A549 (cell line): ENCODE data around the gene MYO9A. TPM values are rescaled to one million over a fixed set of nuclear protein-coding genes. Genes with fewer than 3 reads are reported as not detected.

Experiments
- ATAC-seq, 2 experiments: fragments of 200-7000 bp in 1 of 2; fragments of >200 bp in 1 of 2; cut with Nextera tagmentation in 1 of 2; cut with Tn5 transposase in 1 of 2; 3 replicates each; pipeline versions ENCODE4 v1.8.0 to v1.9.1; 2018 to 2020; ENCODE audit warnings: mild to moderate bottlenecking in 1 of 2, moderate library complexity in 1 of 2
- CTCF ChIA-PET: fragments of 300-600 bp; sonication (Branson Sonifier 250); formaldehyde crosslinking; extraction: SDS; loops from one replicate; lab custom pipeline; 2021; ENCODE audit warnings: antibody characterized with exemption, inconsistent platforms; lab: Yijun Ruan, JAX
- POLR2A ChIA-PET: fragments of 350-600 bp; formaldehyde crosslinking; extraction: SDS; loops from one replicate; lab custom pipeline; 2021; ENCODE audit warnings: antibody characterized with exemption, inconsistent platforms; lab: Yijun Ruan, JAX
- DNase-seq, 2 experiments: peaks; one replicate each; pipeline versions ENCODE4 v3.0.0 to v3.0.0-alpha.2; 2011 to 2016; ENCODE audit warnings: low read depth in 1 of 2, low spot score in 1 of 2
- FAIRE-seq: peaks from 2 replicates; lab custom pipeline; 2011; peaks lifted over from hg19 to GRCh38; lab: Jason Lieb, UNC
- H3K27ac ChIP-seq, 2 experiments: fragments of >200 bp; sonication (Bioruptor Twin); formaldehyde crosslinking; 3 replicates each; pipeline ENCODE4 v1.5.1; 2016 to 2017
- H3K4me1 ChIP-seq: fragments of >200 bp; sonication (Bioruptor Twin); formaldehyde crosslinking; 3 replicates; pipeline ENCODE4 v1.6.1; 2016
- H3K4me2 ChIP-seq: fragments of >200 bp; sonication (Bioruptor Twin); formaldehyde crosslinking; 3 replicates; pipeline ENCODE4 v1.6.1; 2016
- H3K4me3 ChIP-seq: fragments of >200 bp; sonication (Bioruptor Twin); formaldehyde crosslinking; 3 replicates; pipeline ENCODE4 v1.5.1; 2016
- H3K9me3 ChIP-seq: fragments of >200 bp; sonication (Bioruptor Twin); formaldehyde crosslinking; 3 replicates; pipeline ENCODE4 v1.6.1; 2016
- CBX2 ChIP-seq: fragments of 200-600 bp; sonication (generic); IDR thresholded peaks from 2 replicates; pipeline ENCODE4 v1.6.1; 2016; ENCODE audit warnings: low read depth, mild to moderate bottlenecking, borderline replicate concordance
- CHD2 ChIP-seq: fragments of 150-350 bp; IDR thresholded peaks from 2 replicates; pipeline ENCODE4 v1.6.1; 2014; ENCODE audit warnings: low read length; ENCODE audit not compliant: partially characterized antibody
- CHD4 ChIP-seq: fragments of 200-600 bp; sonication (generic); IDR thresholded peaks from 2 replicates; pipeline ENCODE4 v1.6.1; 2016; ENCODE audit warnings: antibody characterized with exemption, mild to moderate bottlenecking, borderline replicate concordance
- E2F6 ChIP-seq: IDR thresholded peaks from 2 replicates; pipeline ENCODE4 v1.6.1; 2012; ENCODE audit warnings: low read depth, borderline replicate concordance
- EHMT2 ChIP-seq: fragments of 200-600 bp; sonication (generic); IDR thresholded peaks from 2 replicates; pipeline ENCODE4 v1.6.1; 2016; ENCODE audit warnings: antibody characterized with exemption, low read depth, mild to moderate bottlenecking, moderate library complexity
- ESRRA ChIP-seq: fragments of 150-350 bp; IDR thresholded peaks from 2 replicates; pipeline ENCODE4 v1.6.1; 2014; ENCODE audit warnings: mild to moderate bottlenecking, low read length, borderline replicate concordance
- FOSB ChIP-seq: fragments of 250-450 bp; sonication (Bioruptor Pico); IDR thresholded peaks from 2 replicates; pipeline ENCODE4 v1.5.0; 2020; ENCODE audit warnings: mild to moderate bottlenecking, moderate library complexity
- HEYL ChIP-seq: fragments of 250-450 bp; sonication (Bioruptor Pico); IDR thresholded peaks from 2 replicates; pipeline ENCODE4 v1.8.0; 2021; ENCODE audit warnings: mild to moderate bottlenecking, moderate library complexity
- HOXA7 ChIP-seq: fragments of 250-450 bp; sonication (Bioruptor Pico); IDR thresholded peaks from 2 replicates; pipeline ENCODE4 v1.5.0; 2020; ENCODE audit warnings: mild to moderate bottlenecking, moderate library complexity
- HOXB13 ChIP-seq: fragments of 250-450 bp; sonication (Bioruptor Pico); IDR thresholded peaks from 2 replicates; pipeline ENCODE4 v1.5.0; 2020; ENCODE audit warnings: low read depth, mild to moderate bottlenecking, moderate library complexity
- HOXB5 ChIP-seq: fragments of 250-450 bp; sonication (Bioruptor Pico); IDR thresholded peaks from 2 replicates; pipeline ENCODE4 v1.5.0; 2020; ENCODE audit warnings: mild to moderate bottlenecking, moderate library complexity
- JUNB ChIP-seq: fragments of >200 bp; sonication (Bioruptor Twin); formaldehyde crosslinking; IDR thresholded peaks from 2 replicates; pipeline ENCODE4 v1.6.1; 2016
- KDM1A ChIP-seq: fragments of 200-600 bp; sonication (generic); IDR thresholded peaks from 2 replicates; pipeline ENCODE4 v1.6.1; 2016; ENCODE audit warnings: low read depth, mild to moderate bottlenecking
- KDM5A ChIP-seq: fragments of 200-600 bp; sonication (generic); IDR thresholded peaks from 2 replicates; pipeline ENCODE4 v1.6.1; 2016; ENCODE audit warnings: antibody characterized with exemption, mild to moderate bottlenecking
- NPAS2 ChIP-seq: fragments of 250-450 bp; sonication (Bioruptor Pico); IDR thresholded peaks from 2 replicates; pipeline ENCODE4 v1.8.0; 2022; ENCODE audit warnings: mild to moderate bottlenecking, moderate library complexity, borderline replicate concordance
- POLR2AphosphoS2 ChIP-seq: conservative IDR thresholded peaks from 2 replicates; pipeline ENCODE4 v1.6.1; 2012; ENCODE audit warnings: low read length, improper control_type of control experiment, inconsistent platforms
- RAD21 ChIP-seq, 2 experiments: fragments of >200 bp in 1 of 2; sonication (Bioruptor Twin) in 1 of 2; formaldehyde crosslinking in 1 of 2; IDR thresholded peaks in 1 of 2; conservative IDR thresholded peaks in 1 of 2; 2 replicates in 1 of 2; 3 replicates in 1 of 2; pipeline ENCODE4 v1.6.1; 2012 to 2018; ENCODE audit warnings: inconsistent platforms in 1 of 2
- RARB ChIP-seq: fragments of 250-450 bp; sonication (Bioruptor Pico); IDR thresholded peaks from 2 replicates; pipeline ENCODE4 v1.8.0; 2021; ENCODE audit warnings: mild to moderate bottlenecking, moderate library complexity
- RCOR1 ChIP-seq: fragments of 150-350 bp; IDR thresholded peaks from 2 replicates; pipeline ENCODE4 v1.6.1; 2014; ENCODE audit warnings: antibody characterized with exemption, low read length, low read depth
- SMC3 ChIP-seq: fragments of >200 bp; sonication (Bioruptor Twin); formaldehyde crosslinking; IDR thresholded peaks from 3 replicates; pipeline ENCODE4 v1.6.1; 2018; ENCODE audit warnings: inconsistent platforms
- TFCP2L1 ChIP-seq: fragments of 250-450 bp; sonication (Bioruptor Pico); IDR thresholded peaks from 2 replicates; pipeline ENCODE4 v1.5.0; 2021; ENCODE audit warnings: mild to moderate bottlenecking
- USF2 ChIP-seq: fragments of 450-650 bp; IDR thresholded peaks from 2 replicates; pipeline ENCODE4 v1.6.1; 2014; ENCODE audit warnings: antibody characterized with exemption
- WGBS: methylation state at CpG from one replicate; pipeline ENCODE4 v1.1.6; 2017; ENCODE audit errors: missing lambda C conversion rate; 5-methylcytosine and 5-hydroxymethylcytosine counted together
- polyA plus RNA-seq, 4 experiments: library from polyadenylated mRNA; depleted of rRNA in 3 of 4; stranded (reverse); fragments of >200 nt; fragmentation: RNase III in 1 of 4; extraction: RNeasy Plus Mini Kit Qiagen cat#74134 plus additional on column Dnase treatment in 1 of 4; gene quantifications; 2 replicates in 3 of 4; 3 replicates in 1 of 4; pipeline ENCODE4 v1.2.3, GENCODE V29; 2011 to 2017
- TF ChIP-seq, protein P1 (sequence below): fragments of 250-450 bp; sonication (Bioruptor Pico); IDR thresholded peaks from 2 replicates; pipeline ENCODE4 v1.5.0; 2021; ENCODE audit warnings: mild to moderate bottlenecking, moderate library complexity, borderline replicate concordance
- TF ChIP-seq, protein P2 (sequence below): fragments of >200 bp; sonication (Bioruptor Twin); formaldehyde crosslinking; IDR thresholded peaks from 2 replicates; pipeline ENCODE4 v1.6.1; 2016
- TF ChIP-seq, protein P3 (sequence below): fragments of 250-450 bp; sonication (Bioruptor Pico); IDR thresholded peaks from 2 replicates; pipeline ENCODE4 v1.5.0; 2020; ENCODE audit warnings: low read depth, mild to moderate bottlenecking, moderate library complexity
- TF ChIP-seq, protein P4 (sequence below): IDR thresholded peaks from 2 replicates; pipeline ENCODE4 v1.6.1; 2012

Gene MYO9A
- polyA plus RNA-seq, 2 of the 4 experiments (the other 2 are of a cell fraction): 5.9 to 21.9 TPM

DNA sequence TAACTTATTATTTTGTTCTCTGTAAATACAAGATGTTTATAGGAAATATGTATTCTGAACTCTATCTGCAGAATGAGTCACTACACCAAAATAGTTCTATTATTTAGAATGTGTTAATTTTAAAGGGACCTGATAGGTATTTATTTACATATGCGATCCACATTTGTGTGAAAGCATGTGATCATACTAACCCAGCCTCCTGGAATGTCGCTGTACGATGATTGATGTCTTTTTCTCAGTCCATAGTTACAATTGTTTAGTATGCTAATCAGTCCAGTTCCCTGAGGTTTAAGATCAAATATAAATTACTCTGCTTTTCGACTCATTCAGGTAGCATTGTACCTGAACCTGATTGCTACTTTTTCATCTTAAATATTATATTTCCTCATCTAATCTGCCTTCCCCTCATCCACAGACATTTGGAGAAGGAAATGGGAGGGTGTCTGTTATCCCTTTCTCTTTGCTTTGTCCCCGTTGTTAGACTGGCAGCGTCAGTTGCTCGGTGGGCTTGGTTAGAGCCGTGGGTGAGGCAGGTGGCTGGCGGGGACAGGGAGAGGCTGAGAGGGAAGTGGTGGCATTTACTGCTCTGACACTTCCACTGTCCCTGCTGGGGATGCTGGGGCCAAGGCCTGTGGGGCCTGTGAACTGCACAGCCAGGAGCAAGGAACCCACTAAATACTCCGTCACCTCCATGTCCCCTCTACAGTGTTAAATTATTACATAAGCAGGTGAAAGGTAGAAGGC lies 335.4 kb downstream of the MYO9A start:
- Histone ChIP-seq H3K9me3 (no peaks in the 10 kb centered on the region), H3K27ac (peak overlapping the region; percentile 43 to 75; a peak in 4 of 6 replicates), H3K4me3 (no peak overlapping the region), H3K4me1 (peaks cover 21% of the 10 kb centered on the region), H3K4me2 (no peak overlapping the region)
- ChIA-PET CTCF (interaction anchor here (3.6 to 12.5 kb wide), 5 partner anchors 11 to 374 kb away, joined by 23 to 175 read pairs (median 35); no protein-coding TSS in a partner anchor), POLR2A (no interaction called here)
- TF ChIP-seq HOXB13 (CRISPR knock-in tag): no peak
- TF ChIP-seq NPAS2 (CRISPR knock-in tag): no peak
- peak; percentile 80; the same call in 1 of the 2 replicates for TF ChIP-seq HOXB5
- no peak for TF ChIP-seq E2F6
- no peak for TF ChIP-seq EHMT2
- TF ChIP-seq JUNB: no peak
- FAIRE-seq: no peak
- DNase-seq: no peak
- no peak for ATAC-seq
- 93% methylated on average over 10 of the region's 10 CpGs for WGBS

- H3K4me3 ChIP-seq: no peak overlapping the region
- H3K9me3 ChIP-seq: no peaks in the 10 kb centered on the region
- FAIRE-seq: no peak
- no peak for DNase-seq
- 85% methylated on average over 8 of the region's 8 CpGs for WGBS
- ChIA-PET CTCF (interaction anchor here (0.7 to 12.5 kb wide), 8 partner anchors 8 to 376 kb away, joined by 3 to 175 read pairs (median 28); no protein-coding TSS in a partner anchor), POLR2A (no interaction called here)
- H3K4me2 ChIP-seq: no peak overlapping the region
- H3K27ac ChIP-seq: peak overlapping the region; percentile 72 to 75
- no peak for ATAC-seq
- TF ChIP-seq HEYL (CRISPR knock-in tag): no peak
- TF ChIP-seq, protein P1, sequence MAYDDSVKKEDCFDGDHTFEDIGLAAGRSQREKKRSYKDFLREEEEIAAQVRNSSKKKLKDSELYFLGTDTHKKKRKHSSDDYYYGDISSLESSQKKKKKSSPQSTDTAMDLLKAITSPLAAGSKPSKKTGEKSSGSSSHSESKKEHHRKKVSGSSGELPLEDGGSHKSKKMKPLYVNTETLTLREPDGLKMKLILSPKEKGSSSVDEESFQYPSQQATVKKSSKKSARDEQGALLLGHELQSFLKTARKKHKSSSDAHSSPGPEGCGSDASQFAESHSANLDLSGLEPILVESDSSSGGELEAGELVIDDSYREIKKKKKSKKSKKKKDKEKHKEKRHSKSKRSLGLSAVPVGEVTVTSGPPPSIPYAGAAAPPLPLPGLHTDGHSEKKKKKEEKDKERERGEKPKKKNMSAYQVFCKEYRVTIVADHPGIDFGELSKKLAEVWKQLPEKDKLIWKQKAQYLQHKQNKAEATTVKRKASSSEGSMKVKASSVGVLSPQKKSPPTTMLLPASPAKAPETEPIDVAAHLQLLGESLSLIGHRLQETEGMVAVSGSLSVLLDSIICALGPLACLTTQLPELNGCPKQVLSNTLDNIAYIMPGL (CRISPR knock-in tag): no peak
- TF ChIP-seq RCOR1: no peak
- no peak for TF ChIP-seq CHD2
- TF ChIP-seq EHMT2: no peak
- TF ChIP-seq, protein P2, sequence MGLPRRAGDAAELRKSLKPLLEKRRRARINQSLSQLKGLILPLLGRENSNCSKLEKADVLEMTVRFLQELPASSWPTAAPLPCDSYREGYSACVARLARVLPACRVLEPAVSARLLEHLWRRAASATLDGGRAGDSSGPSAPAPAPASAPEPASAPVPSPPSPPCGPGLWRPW: no peak
- TF ChIP-seq NPAS2 (CRISPR knock-in tag): no peak
- TF ChIP-seq CBX2: no peak
- TF ChIP-seq KDM5A: no peak
- no peak for TF ChIP-seq ESRRA
- no peak for TF ChIP-seq USF2
- no peak for TF ChIP-seq KDM1A
- H3K4me1 ChIP-seq: peaks cover 21% of the 10 kb centered on the region
Measured at GRCh38 chr15:71781965-71782265, 336.0 kb downstream of the MYO9A start.

GRCh38 chr15:71781179-71781964 lies 336.6 kb downstream of the MYO9A start:
- Histone ChIP-seq H3K4me3 (no peak overlapping the region), H3K4me2 (no peak overlapping the region), H3K27ac (peak overlapping the region; percentile 72 to 75), H3K4me1 (peaks cover 21% of the 10 kb centered on the region), H3K9me3 (no peaks in the 10 kb centered on the region)
- FAIRE-seq (no peak), DNase-seq (no peak), ATAC-seq (peak in 1 of 2 experiments; percentile 14; a peak in 1 of 6 replicates)
- ChIA-PET CTCF (interaction anchor here (0.7 to 12.5 kb wide), 16 partner anchors 8 to 376 kb away, joined by 3 to 175 read pairs (median 8); no protein-coding TSS in a partner anchor), POLR2A (interaction anchor here (0.5 kb wide), 1 partner anchor 38 kb away, joined by 3 read pairs; no protein-coding TSS in a partner anchor)
- 81% methylated on average over 9 of the region's 9 CpGs for WGBS
- TF ChIP-seq, protein P3, sequence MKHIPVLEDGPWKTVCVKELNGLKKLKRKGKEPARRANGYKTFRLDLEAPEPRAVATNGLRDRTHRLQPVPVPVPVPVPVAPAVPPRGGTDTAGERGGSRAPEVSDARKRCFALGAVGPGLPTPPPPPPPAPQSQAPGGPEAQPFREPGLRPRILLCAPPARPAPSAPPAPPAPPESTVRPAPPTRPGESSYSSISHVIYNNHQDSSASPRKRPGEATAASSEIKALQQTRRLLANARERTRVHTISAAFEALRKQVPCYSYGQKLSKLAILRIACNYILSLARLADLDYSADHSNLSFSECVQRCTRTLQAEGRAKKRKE (CRISPR knock-in tag): no peak
- TF ChIP-seq NPAS2 (CRISPR knock-in tag) (no peak), SMC3 (no peak), KDM1A (no peak), POLR2AphosphoS2 (no peak), HOXB13 (CRISPR knock-in tag) (no peak), HOXA7 (no peak), RARB (no peak), FOSB (no peak), RCOR1 (no peak), TFCP2L1 (CRISPR knock-in tag) (no peak), RAD21 (conservative IDR thresholded peaks at IDR 0.05 in 1 of 2, IDR thresholded peaks at IDR 0.05 in 1 of 2) (no peak), CHD4 (no peak), CBX2 (no peak)
- TF ChIP-seq, protein P4, sequence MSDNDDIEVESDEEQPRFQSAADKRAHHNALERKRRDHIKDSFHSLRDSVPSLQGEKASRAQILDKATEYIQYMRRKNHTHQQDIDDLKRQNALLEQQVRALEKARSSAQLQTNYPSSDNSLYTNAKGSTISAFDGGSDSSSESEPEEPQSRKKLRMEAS: no peak
